Spinal cord (tissue), 10 donors: ENCODE results near the gene CRY2. TPM values are rescaled to one million over a fixed set of nuclear protein-coding genes. Genes with fewer than 3 reads are reported as not detected.

Experiments used
- DNase-seq, 6 donors: peaks; one replicate each; pipeline versions ENCODE4 v3.0.0 to v3.0.0-alpha.2; 2013 to 2015; ENCODE audit warnings: low spot score in 6 of 6, low read depth in 4 of 6
- H3K27ac ChIP-seq: one replicate; pipeline ENCODE4 v1.5.1; 2013; ENCODE audit warnings: low read depth, low read length, control low read depth
- H3K27me3 ChIP-seq: one replicate; pipeline ENCODE4 v1.6.1; 2013; ENCODE audit warnings: low read length; ENCODE audit not compliant: control insufficient read depth, insufficient read depth
- H3K36me3 ChIP-seq: one replicate; pipeline ENCODE4 v1.6.1; 2013; ENCODE audit warnings: low read length; ENCODE audit not compliant: control insufficient read depth, insufficient read depth
- H3K4me1 ChIP-seq: one replicate; pipeline ENCODE4 v1.6.1; 2013; ENCODE audit warnings: low read length; ENCODE audit not compliant: control insufficient read depth, insufficient read depth
- H3K4me3 ChIP-seq: one replicate; pipeline ENCODE4 v1.5.1; 2013; ENCODE audit warnings: low read depth, low read length, control low read depth
- H3K9me3 ChIP-seq: one replicate; pipeline ENCODE4 v1.6.1; 2013; ENCODE audit warnings: low read length; ENCODE audit not compliant: control insufficient read depth, insufficient read depth
- WGBS: methylation state at CpG from one replicate; pipeline ENCODE4 v1.1.5; 2013; ENCODE audit warnings: missing lambda C conversion rate; ENCODE audit not compliant: insufficient coverage; 5-methylcytosine and 5-hydroxymethylcytosine counted together
- polyA plus RNA-seq, 2 donors: library from polyadenylated mRNA; unstranded; fragments of 120-200 nt; gene quantifications; one replicate each; pipeline ENCODE4 v1.2.1, GENCODE V29; 2013; ENCODE audit not compliant: insufficient read length in 2 of 2
- total RNA-seq, 2 donors: library from RNA; depleted of rRNA in 1 of 2; stranded (reverse); fragments of 120-200 nt in 1 of 2; fragments of >200 nt in 1 of 2; gene quantifications; one replicate each; pipeline versions ENCODE4 v1.2.3 to v1.2.4, GENCODE V29; 2013 to 2014
- donor health status: healthy.

Gene CRY2
- total and polyA plus RNA-seq, 4 donors, result 38.9 to 45.2 (median 41.7) TPM

DNA sequence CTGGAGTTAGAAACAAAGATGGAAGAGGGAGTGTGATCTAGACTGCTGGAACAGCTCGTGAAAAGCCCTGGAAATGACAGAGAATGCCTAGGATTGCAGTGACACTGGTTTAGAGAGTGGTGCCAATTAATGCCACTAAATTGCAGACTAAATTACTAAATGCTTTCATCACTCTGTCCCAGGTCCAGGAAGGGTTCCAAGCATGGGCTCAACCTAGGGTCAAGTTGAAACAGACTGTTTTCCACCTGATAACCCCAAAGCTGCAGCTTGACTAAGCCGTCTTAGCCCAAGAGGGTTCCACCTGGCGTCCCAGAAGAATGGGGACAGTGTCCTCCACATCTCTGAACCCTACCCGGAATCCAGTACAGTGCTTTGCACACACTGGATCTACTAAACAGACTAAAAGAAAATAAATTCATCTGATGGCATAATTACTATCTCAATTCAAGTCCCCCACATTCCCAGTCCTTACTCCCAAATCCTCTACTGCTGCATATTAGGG, 1.1 kb upstream of the CRY2 start:
- no peak overlapping the region for H3K4me3 ChIP-seq
- WGBS, result 79% methylated on average over 3 of the region's 4 CpGs
- no peak for DNase-seq
- peak overlapping the region; percentile 85 for H3K27ac ChIP-seq
- H3K27me3 ChIP-seq, result no peaks in the 10 kb centered on the region
- H3K36me3 ChIP-seq, result no peaks in the 10 kb centered on the region
- no peaks in the 10 kb centered on the region for H3K9me3 ChIP-seq
- peaks cover 20% of the 10 kb centered on the region for H3K4me1 ChIP-seq

DNA sequence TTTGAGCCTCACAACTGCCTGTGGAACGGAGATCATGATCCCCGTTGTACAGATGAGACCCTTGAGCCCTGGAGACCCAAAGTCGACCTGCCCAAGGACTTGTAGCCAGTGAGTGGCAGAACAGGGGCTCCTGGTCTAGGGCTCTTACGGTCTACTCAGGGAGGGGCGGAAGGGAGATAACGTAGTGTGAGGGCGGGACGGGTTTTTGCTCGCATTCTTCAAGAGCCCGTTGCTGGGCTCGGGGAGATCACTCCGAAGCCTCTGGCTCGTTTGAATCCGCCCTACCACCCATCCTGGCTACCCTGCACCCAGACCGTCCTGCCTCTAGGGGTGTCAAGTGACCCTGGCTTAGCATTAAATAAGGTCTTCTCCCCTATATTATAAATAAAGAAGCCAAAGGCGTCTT, 639 bp downstream of the CRY2 start:
- WGBS, result 0% methylated on average over 14 of the region's 16 CpGs
- Histone ChIP-seq H3K27me3 (no peaks in the 10 kb centered on the region), H3K4me3 (peak overlapping the region; percentile 97), H3K27ac (peak overlapping the region; percentile 95), H3K36me3 (no peaks in the 10 kb centered on the region), H3K4me1 (peaks cover 31% of the 10 kb centered on the region), H3K9me3 (no peaks in the 10 kb centered on the region)
- peak in 3 of 6 donors; percentile 24 to 76 (median 64) for DNase-seq

GRCh38 chr11:45848654-45849081, 1.4 kb downstream of the CRY2 start:
- Histone ChIP-seq H3K27me3 (no peaks in the 10 kb centered on the region), H3K4me3 (peak overlapping the region; percentile 97), H3K9me3 (no peaks in the 10 kb centered on the region), H3K36me3 (no peaks in the 10 kb centered on the region), H3K27ac (peak overlapping the region; percentile 95), H3K4me1 (peaks cover 34% of the 10 kb centered on the region)
- no peak for DNase-seq
- WGBS, result 46% methylated on average over 6 of the region's 8 CpGs

DNA sequence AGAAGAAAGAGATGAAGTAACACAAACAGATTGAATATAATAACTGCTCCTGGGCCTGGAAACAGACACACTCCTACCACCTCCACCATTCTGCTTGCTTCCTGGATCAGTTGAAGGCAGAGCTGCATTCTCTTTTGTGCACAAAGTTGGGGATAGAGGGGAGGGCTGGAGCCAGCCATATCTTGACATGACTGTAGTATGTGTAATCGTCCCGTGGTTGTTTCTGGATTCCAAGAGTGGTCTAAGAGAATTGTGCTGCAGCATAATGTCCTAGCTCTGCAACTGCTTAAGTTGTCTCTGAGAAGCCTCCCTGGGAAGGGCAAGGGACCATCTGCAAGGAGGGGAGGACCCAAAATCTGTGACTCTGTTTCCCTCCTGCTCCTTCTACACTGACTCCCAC, 3.2 kb downstream of the CRY2 start:
- H3K27me3 ChIP-seq, result no peaks in the 10 kb centered on the region
- peaks cover 45% of the 10 kb centered on the region for H3K4me1 ChIP-seq
- H3K27ac ChIP-seq, result no peak overlapping the region
- H3K36me3 ChIP-seq, result no peaks in the 10 kb centered on the region
- WGBS, result 88% methylated on average over 2 of the region's 2 CpGs
- DNase-seq, result no peak
- no peak overlapping the region for H3K4me3 ChIP-seq
- no peaks in the 10 kb centered on the region for H3K9me3 ChIP-seq

- Histone ChIP-seq H3K4me3 (no peak overlapping the region), H3K27me3 (no peaks in the 10 kb centered on the region), H3K36me3 (peaks cover 3% of the 10 kb centered on the region), H3K27ac (no peak overlapping the region), H3K9me3 (no peaks in the 10 kb centered on the region), H3K4me1 (peaks cover 50% of the 10 kb centered on the region)
- no CpG with 5 or more reads among the region's 2 CpGs for WGBS
- no peak for DNase-seq
Observed at GRCh38 chr11:45851228-45851627, 4.0 kb downstream of the CRY2 start.

GRCh38 chr11:45852018-45852711, 4.9 kb downstream of the CRY2 start:
- WGBS, result 58% methylated on average over 1 of the region's 4 CpGs
- Histone ChIP-seq H3K36me3 (peaks cover 12% of the 10 kb centered on the region), H3K4me3 (no peak overlapping the region), H3K27ac (peak overlapping the region; percentile 47), H3K4me1 (peaks cover 53% of the 10 kb centered on the region), H3K9me3 (no peaks in the 10 kb centered on the region), H3K27me3 (no peaks in the 10 kb centered on the region)
- peak in 1 of 6 donors; percentile 41 for DNase-seq

- H3K4me1 ChIP-seq, result peaks cover 59% of the 10 kb centered on the region
Observed at GRCh38 chr11:45852712-45853101, 5.4 kb downstream of the CRY2 start.

GRCh38 chr11:45853332-45854219, 6.3 kb downstream of the CRY2 start:
- H3K36me3 ChIP-seq, result peaks cover 17% of the 10 kb centered on the region
- peaks cover 62% of the 10 kb centered on the region for H3K4me1 ChIP-seq
- no peak overlapping the region for H3K4me3 ChIP-seq
- H3K27ac ChIP-seq, result no peak overlapping the region
- H3K27me3 ChIP-seq, result no peaks in the 10 kb centered on the region
- 62% methylated on average over 3 of the region's 7 CpGs for WGBS
- peak in 1 of 6 donors; percentile 60 for DNase-seq
- H3K9me3 ChIP-seq, result no peaks in the 10 kb centered on the region

More at GRCh38 chr11:45852712-45853101, 5.4 kb downstream of the CRY2 start:
- H3K27ac ChIP-seq, result peak overlapping the region; percentile 47
- H3K4me3 ChIP-seq, result no peak overlapping the region
- no peaks in the 10 kb centered on the region for H3K27me3 ChIP-seq
- no CpG with 5 or more reads among the region's 1 CpG for WGBS
- no peaks in the 10 kb centered on the region for H3K9me3 ChIP-seq
- H3K36me3 ChIP-seq, result peaks cover 14% of the 10 kb centered on the region
- no peak for DNase-seq

GRCh38 chr11:45855308-45855707, 8.0 kb downstream of the CRY2 start:
- H3K4me1 ChIP-seq, result peaks cover 65% of the 10 kb centered on the region
- no peaks in the 10 kb centered on the region for H3K27me3 ChIP-seq
- no peaks in the 10 kb centered on the region for H3K9me3 ChIP-seq
- WGBS, result 68% methylated on average over 4 of the region's 5 CpGs
- DNase-seq, result no peak
- H3K36me3 ChIP-seq, result peaks cover 28% of the 10 kb centered on the region
- H3K27ac ChIP-seq, result peak overlapping the region; percentile 65
- H3K4me3 ChIP-seq, result no peak overlapping the region
